ENCODE results near the gene PPIP5K2.

- TF ChIP-seq CTCF (conservative IDR thresholded peaks at IDR 0.05), result no peak
- TF ChIP-seq ZFX (IDR thresholded peaks at IDR 0.05), result no peak
Observed at GRCh38 chr5:103086547-103086946, 33.6 kb upstream of the PPIP5K2 start.

Measured in C4-2B (cell line).